HepG2 (cell line): ENCODE measurements around the gene VPS9D1. TPM values are rescaled to one million over a fixed set of nuclear protein-coding genes. Genes with fewer than 3 reads are reported as not detected.
A peak's percentile ranks its signal among the peaks of the same experiment; 100 is the strongest.

ENCODE experiments used
- ATRX ChIP-seq: sonication (generic); formaldehyde crosslinking; IDR thresholded peaks from 2 replicates; pipeline ENCODE4 v1.4.0; 2020; ENCODE audit warnings: missing genetic modification reagents, borderline replicate concordance
- CAMTA2 ChIP-seq: sonication (generic); formaldehyde crosslinking; IDR thresholded peaks from 2 replicates; pipeline ENCODE4 v1.4.0; 2020; ENCODE audit warnings: mild to moderate bottlenecking, missing genetic modification reagents, borderline replicate concordance
- CCAR2 ChIP-seq: fragments of 200-400 bp; formaldehyde crosslinking; optimal IDR thresholded peaks from 2 replicates; pipeline ENCODE3; 2018; ENCODE audit warnings: low read depth, mild to moderate bottlenecking, low read length, moderate library complexity
- EEA1 ChIP-seq: sonication (generic); formaldehyde crosslinking; IDR thresholded peaks from 2 replicates; pipeline ENCODE4 v1.5.1; 2020; ENCODE audit warnings: mild to moderate bottlenecking, missing genetic modification reagents, borderline replicate concordance
- FOXO1 ChIP-seq: sonication (generic); formaldehyde crosslinking; IDR thresholded peaks from 2 replicates; pipeline ENCODE4 v1.4.0; 2020; ENCODE audit warnings: missing genetic modification reagents
- MAFF ChIP-seq: IDR thresholded peaks from 2 replicates; pipeline ENCODE4 v1.6.1; 2011; ENCODE audit warnings: low read depth, low read length, improper control_type of control experiment
- PAWR ChIP-seq: sonication (generic); formaldehyde crosslinking; IDR thresholded peaks from 2 replicates; pipeline ENCODE4 v1.4.0; 2020; ENCODE audit warnings: missing genetic modification reagents, mild to moderate bottlenecking, borderline replicate concordance
- TEAD2 ChIP-seq: sonication (generic); formaldehyde crosslinking; IDR thresholded peaks from 2 replicates; pipeline ENCODE4 v1.9.0; 2021; ENCODE audit warnings: missing genetic modification reagents
- ZBTB3 ChIP-seq: sonication (generic); formaldehyde crosslinking; IDR thresholded peaks from 2 replicates; pipeline ENCODE4 v1.4.0; 2020; ENCODE audit warnings: low read depth, mild to moderate bottlenecking, moderate library complexity, missing genetic modification reagents, borderline replicate concordance
- ZBTB39 ChIP-seq: sonication (generic); formaldehyde crosslinking; IDR thresholded peaks from 2 replicates; pipeline ENCODE4 v1.5.0; 2020; ENCODE audit warnings: missing genetic modification reagents
- ZKSCAN1 ChIP-seq: fragments of 150-350 bp; IDR thresholded peaks from 2 replicates; pipeline ENCODE4 v1.6.1; 2014; ENCODE audit warnings: low read length
- ZNF121 ChIP-seq: sonication (generic); formaldehyde crosslinking; IDR thresholded peaks from 2 replicates; pipeline ENCODE4 v1.5.0; 2020; ENCODE audit warnings: mild to moderate bottlenecking, missing genetic modification reagents
- ZNF337 ChIP-seq: sonication (generic); formaldehyde crosslinking; IDR thresholded peaks from 2 replicates; pipeline ENCODE4 v1.5.1; 2020; ENCODE audit warnings: missing genetic modification reagents, low read depth, mild to moderate bottlenecking, borderline replicate concordance
- ZNF678 ChIP-seq: sonication (generic); formaldehyde crosslinking; IDR thresholded peaks from 2 replicates; pipeline ENCODE4 v1.4.0; 2020; ENCODE audit warnings: mild to moderate bottlenecking, missing genetic modification reagents
- ZNF766 ChIP-seq: sonication (generic); formaldehyde crosslinking; IDR thresholded peaks from 2 replicates; pipeline ENCODE4 v1.5.0; 2020; ENCODE audit warnings: missing genetic modification reagents, borderline replicate concordance
- ZNF788 ChIP-seq: sonication (generic); formaldehyde crosslinking; IDR thresholded peaks from 2 replicates; pipeline ENCODE4 v1.5.0; 2020; ENCODE audit warnings: mild to moderate bottlenecking, missing genetic modification reagents, borderline replicate concordance
- polyA plus RNA-seq, 8 experiments: library from polyadenylated mRNA; depleted of rRNA in 3 of 8; stranded (reverse) in 7 of 8; unstranded in 1 of 8; fragments of >200 nt; fragmentation: Illumina TruSeq in 4 of 8; extraction: Trizol in 4 of 8; gene quantifications; 2 replicates each; pipeline versions ENCODE4 v1.2.1 to v1.2.3, GENCODE V29; 2011 to 2016; ENCODE audit warnings: low read depth in 4 of 8, missing spikeins in 1 of 8, mixed read lengths in 1 of 8; ENCODE audit not compliant: insufficient read depth in 1 of 8
- total RNA-seq, 5 experiments: library from RNA; depleted of rRNA; stranded (reverse); fragments of >200 nt; fragmentation: Illumina TruSeq; extraction: Trizol; gene quantifications; 2 replicates each; pipeline ENCODE4 v1.2.3, GENCODE V29; 2016; ENCODE audit warnings: low read depth in 1 of 5
- TF ChIP-seq, protein P1 (sequence below): sonication (generic); formaldehyde crosslinking; IDR thresholded peaks from 2 replicates; pipeline ENCODE4 v1.5.0; 2020; ENCODE audit warnings: mild to moderate bottlenecking, low read depth, missing genetic modification reagents, borderline replicate concordance
- TF ChIP-seq, protein P2 (sequence below): sonication (generic); formaldehyde crosslinking; IDR thresholded peaks from 2 replicates; pipeline ENCODE4 v1.8.0; 2022; ENCODE audit warnings: mild to moderate bottlenecking, missing genetic modification reagents; ENCODE audit not compliant: insufficient replicate concordance
- TF ChIP-seq, protein P3 (sequence below): sonication (generic); formaldehyde crosslinking; IDR thresholded peaks from 2 replicates; pipeline ENCODE4 v1.5.0; 2020; ENCODE audit warnings: missing genetic modification reagents, mild to moderate bottlenecking, borderline replicate concordance
- TF ChIP-seq, protein P4 (sequence below): sonication (generic); formaldehyde crosslinking; IDR thresholded peaks from 2 replicates; pipeline ENCODE4 v1.4.0; 2020; ENCODE audit warnings: missing genetic modification reagents, borderline replicate concordance

Gene VPS9D1
- total and polyA plus RNA-seq, 2 of the 13 experiments (the other 11 are each of a cell fraction or from before 2014, with no cell fraction given) = 10.1 to 13.2 TPM

GRCh38 chr16:89700649-89701424 is 19.9 kb downstream of the VPS9D1 start (continued):
- TF ChIP-seq TEAD2 (CRISPR knock-in tag) (0 out of 2 replicates have a peak, but pooled peaks have one; percentile 59), ZNF337 (CRISPR knock-in tag) (no peak; the same call in 1 of the 2 replicates), CAMTA2 (CRISPR knock-in tag) (no peak; the same call in 1 of the 2 replicates), ZNF678 (CRISPR knock-in tag) (no peak), ZKSCAN1 (no peak), MAFF (no peak), FOXO1 (CRISPR knock-in tag) (no peak), ZBTB3 (CRISPR knock-in tag) (no peak; the same call in 1 of the 2 replicates), EEA1 (CRISPR knock-in tag) (peak; percentile 87; the same call in 1 of the 2 replicates), CCAR2 (no peak), ZBTB39 (CRISPR knock-in tag) (no peak; the same call in 1 of the 2 replicates), ZNF788 (CRISPR knock-in tag) (peak; percentile 76), PAWR (CRISPR knock-in tag) (no peak), ZNF121 (no peak), ATRX (CRISPR knock-in tag) (no peak), ZNF766 (no peak; the same call in 1 of the 2 replicates)
- TF ChIP-seq, protein P1, sequence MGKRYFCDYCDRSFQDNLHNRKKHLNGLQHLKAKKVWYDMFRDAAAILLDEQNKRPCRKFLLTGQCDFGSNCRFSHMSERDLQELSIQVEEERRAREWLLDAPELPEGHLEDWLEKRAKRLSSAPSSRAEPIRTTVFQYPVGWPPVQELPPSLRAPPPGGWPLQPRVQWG (CRISPR knock-in tag) = no peak
- TF ChIP-seq, protein P2, sequence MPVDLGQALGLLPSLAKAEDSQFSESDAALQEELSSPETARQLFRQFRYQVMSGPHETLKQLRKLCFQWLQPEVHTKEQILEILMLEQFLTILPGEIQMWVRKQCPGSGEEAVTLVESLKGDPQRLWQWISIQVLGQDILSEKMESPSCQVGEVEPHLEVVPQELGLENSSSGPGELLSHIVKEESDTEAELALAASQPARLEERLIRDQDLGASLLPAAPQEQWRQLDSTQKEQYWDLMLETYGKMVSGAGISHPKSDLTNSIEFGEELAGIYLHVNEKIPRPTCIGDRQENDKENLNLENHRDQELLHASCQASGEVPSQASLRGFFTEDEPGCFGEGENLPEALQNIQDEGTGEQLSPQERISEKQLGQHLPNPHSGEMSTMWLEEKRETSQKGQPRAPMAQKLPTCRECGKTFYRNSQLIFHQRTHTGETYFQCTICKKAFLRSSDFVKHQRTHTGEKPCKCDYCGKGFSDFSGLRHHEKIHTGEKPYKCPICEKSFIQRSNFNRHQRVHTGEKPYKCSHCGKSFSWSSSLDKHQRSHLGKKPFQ (CRISPR knock-in tag) = peak; percentile 92
- TF ChIP-seq, protein P3, sequence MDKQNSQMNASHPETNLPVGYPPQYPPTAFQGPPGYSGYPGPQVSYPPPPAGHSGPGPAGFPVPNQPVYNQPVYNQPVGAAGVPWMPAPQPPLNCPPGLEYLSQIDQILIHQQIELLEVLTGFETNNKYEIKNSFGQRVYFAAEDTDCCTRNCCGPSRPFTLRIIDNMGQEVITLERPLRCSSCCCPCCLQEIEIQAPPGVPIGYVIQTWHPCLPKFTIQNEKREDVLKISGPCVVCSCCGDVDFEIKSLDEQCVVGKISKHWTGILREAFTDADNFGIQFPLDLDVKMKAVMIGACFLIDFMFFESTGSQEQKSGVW (CRISPR knock-in tag) = no peak
- TF ChIP-seq, protein P4, sequence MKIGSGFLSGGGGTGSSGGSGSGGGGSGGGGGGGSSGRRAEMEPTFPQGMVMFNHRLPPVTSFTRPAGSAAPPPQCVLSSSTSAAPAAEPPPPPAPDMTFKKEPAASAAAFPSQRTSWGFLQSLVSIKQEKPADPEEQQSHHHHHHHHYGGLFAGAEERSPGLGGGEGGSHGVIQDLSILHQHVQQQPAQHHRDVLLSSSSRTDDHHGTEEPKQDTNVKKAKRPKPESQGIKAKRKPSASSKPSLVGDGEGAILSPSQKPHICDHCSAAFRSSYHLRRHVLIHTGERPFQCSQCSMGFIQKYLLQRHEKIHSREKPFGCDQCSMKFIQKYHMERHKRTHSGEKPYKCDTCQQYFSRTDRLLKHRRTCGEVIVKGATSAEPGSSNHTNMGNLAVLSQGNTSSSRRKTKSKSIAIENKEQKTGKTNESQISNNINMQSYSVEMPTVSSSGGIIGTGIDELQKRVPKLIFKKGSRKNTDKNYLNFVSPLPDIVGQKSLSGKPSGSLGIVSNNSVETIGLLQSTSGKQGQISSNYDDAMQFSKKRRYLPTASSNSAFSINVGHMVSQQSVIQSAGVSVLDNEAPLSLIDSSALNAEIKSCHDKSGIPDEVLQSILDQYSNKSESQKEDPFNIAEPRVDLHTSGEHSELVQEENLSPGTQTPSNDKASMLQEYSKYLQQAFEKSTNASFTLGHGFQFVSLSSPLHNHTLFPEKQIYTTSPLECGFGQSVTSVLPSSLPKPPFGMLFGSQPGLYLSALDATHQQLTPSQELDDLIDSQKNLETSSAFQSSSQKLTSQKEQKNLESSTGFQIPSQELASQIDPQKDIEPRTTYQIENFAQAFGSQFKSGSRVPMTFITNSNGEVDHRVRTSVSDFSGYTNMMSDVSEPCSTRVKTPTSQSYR = no peak
